HG03457 (cell line): Measurements from ENCODE around the gene KIR3DL3.
"Not testable (repeated sequence)": the region's sequence is repeated elsewhere in the genome, so short reads cannot be mapped to it uniquely, and the experiment has no call there.

Experiments used
- ATAC-seq: cut with Tn5 transposase; IDR thresholded peaks from one replicate; pipeline ENCODE4 v1.9.1; 2021; ENCODE audit warnings: moderate number of reproducible peaks; ENCODE audit not compliant: unreplicated experiment

The KIR3DL3 gene

DNA sequence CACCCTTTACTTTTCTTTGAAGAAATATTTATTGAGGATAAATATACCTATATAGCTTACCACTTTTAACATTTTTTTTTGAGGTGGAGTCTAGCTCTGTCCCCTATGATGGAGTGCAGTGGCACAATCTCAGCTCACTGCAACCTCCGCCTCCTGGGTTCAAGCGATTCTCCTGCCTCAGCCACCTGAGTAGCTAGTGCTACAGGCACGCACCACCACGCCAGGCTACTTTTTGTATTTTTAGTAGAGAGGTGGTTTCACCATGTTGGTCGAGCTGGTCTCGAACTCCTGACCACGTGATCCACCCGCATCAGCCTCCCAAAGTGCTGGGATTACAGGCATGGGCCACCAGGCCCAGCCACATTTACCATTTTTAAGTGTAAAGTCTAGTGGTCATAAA lies 51.6 kb downstream of the KIR3DL3 start:
- not testable (repeated sequence) for ATAC-seq

GRCh38 chr19:54777851-54778250 lies 53.6 kb downstream of the KIR3DL3 start:
- not testable (repeated sequence) for ATAC-seq

DNA sequence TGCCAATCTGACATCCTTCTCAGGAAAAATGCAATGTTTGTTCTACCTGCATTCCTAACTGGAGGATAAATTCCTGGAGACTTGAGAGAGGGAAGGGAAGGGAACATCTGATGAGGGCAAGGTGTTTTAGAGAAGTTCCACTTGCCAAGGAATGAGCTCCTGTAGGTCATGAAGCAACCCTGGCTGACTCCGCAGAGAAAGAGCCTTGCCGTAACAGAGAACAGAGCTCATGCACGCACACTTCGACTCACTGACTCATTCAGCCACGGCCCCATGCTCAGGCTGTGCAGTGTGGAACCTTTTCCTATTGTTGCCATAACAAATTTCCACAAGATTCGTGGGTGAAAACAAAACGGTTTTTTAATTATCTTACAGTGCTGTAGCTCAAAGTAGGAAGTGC lies 54.7 kb downstream of the KIR3DL3 start:
- ATAC-seq, result not testable (repeated sequence)

DNA sequence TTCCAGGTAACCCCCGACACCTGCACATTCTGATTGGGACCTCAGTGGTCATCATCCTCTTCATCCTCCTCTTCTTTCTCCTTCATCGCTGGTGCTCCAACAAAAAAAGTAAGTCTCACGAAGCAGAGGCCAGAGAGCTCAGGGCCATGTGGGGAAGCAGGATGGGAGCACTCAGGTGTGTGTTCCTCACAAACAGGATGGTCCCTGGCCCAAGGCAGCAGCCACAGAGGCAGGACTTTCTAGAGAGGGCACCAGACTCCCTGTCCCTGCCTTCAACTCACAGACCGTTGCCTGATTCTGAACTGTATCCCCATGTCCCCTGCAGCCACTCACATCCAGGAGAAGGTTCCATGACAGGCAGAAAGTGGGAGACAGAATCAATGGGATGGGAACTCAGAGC lies 58.7 kb downstream of the KIR3DL3 start:
- not testable (repeated sequence) for ATAC-seq
